ENCODE data around the gene SPOCK3.
"Not testable (repeated sequence)": the region's sequence is repeated elsewhere in the genome, so short reads cannot be mapped to it uniquely, and the experiment has no call there.

SPOCK3 gene

DNA sequence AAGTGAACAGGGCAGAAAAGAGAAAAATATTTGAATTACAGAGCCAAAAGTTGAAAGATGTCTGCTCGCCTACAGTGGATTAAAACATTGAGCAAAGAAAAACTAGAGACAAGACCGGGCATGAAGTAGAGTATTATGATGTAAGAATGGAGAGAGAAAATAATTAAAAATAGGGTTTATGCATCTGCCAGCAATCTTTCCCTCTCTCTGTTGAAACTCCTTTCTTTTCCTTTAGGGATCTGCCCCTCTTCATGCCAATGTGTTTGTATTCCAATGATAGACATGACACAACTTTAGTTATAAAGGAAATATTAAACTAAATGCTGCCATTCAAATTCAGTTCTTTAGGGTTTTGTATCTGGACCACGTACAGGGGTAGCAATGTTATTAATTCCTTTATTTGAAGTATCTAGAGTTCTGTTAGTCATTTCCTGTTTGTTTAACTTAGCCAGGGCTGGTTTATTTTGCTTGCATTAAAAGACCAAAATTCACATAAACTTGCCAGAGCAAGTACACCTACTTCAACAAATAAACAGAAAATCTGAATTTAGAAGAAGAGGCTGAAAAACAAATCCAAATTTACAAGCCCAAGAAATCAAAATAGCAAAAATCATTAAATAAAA is 202.6 kb downstream of the SPOCK3 start:
- DNase-seq = no peak

DNA sequence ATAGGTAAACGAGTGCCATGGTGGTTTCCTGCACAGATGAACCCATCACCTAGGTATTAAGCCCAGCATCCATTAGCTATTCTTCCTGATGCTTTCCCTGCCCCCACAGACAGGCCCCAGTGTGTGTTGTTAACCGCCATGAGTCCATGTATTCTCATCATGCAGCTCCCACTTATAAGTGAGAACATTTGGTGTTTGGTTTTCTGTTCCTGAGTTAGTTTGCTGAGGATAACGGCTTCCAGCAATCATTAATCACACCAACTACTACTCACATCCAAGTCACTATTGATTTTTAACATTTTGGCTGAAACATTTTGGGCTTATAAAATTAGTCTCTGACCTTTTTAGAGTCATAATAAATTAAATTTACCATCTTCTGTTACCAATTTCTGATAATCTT is 205.3 kb downstream of the SPOCK3 start:
- no peak for DNase-seq

DNA sequence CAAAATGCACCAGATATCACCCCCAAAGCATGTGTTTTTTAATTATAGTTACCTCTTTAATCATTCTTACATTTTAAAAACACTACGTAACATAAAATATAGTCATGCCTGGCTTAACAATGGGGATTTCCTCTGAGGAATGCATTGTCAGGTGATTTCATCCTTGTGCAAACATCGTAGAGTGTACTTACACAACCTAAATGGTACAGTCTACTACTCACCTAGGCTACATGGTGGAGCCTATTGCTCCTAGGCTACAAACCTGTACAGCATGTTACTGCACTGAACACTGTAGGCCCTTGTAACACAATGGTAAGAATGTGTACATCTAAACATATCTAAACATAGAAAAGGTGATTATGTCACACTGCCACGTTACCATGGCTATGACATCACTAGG is 208.6 kb downstream of the SPOCK3 start:
- no peak for DNase-seq

DNA sequence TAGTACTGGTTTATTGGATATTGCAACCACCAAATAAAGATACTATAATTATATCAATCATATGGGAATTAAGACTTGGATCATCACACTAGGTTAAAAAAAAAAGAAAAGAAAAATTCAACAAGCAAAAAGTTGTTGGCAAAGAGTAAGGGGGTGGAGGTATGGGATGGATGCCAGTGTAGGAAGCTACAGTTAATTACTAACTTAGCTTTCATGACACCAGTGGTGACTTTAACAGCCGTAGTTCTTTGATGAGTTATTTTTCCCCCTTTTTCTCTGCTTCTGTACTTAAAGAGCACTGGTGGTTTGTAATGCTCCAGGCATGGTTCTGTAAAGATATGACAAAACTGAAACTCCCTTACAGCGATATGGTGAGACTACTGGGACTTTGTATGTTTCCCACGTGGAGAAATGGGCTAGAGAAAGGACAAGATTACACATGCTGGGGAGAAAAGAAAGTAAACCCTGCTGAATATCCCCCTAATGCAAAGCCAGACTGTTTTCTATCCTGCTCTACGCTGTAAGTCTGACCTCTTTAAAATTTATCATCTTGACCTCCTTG is 210.8 kb downstream of the SPOCK3 start:
- DNase-seq = no peak

DNA sequence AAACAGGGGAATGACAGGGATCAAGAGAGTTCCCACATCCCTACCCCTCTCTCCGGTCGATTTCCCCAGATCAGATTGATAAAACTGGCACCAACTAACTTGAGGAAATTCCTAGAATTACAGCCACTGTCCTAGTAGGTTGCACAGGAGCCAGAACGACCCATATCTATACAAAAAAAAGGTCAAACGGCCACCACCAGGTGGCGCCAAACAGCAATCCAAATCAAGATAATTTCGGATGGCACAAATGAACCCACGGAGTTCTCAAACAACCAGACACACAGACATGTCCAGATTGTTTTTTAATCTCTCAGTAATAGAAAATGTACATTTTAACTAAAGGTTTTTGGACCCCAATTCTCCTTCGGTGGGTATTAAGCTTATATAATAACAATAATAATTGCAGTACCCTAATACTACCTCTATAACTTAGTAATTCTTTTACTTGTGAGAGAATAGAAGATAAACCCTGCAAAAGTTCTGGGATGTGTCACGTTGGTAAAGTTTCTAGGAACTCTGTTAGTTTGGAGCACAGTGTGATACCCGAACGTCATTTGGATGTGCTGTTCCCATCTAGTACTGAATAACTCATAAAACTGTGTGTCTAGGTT is 212.6 kb downstream of the SPOCK3 start:
- DNase-seq = peak; percentile 61

DNA sequence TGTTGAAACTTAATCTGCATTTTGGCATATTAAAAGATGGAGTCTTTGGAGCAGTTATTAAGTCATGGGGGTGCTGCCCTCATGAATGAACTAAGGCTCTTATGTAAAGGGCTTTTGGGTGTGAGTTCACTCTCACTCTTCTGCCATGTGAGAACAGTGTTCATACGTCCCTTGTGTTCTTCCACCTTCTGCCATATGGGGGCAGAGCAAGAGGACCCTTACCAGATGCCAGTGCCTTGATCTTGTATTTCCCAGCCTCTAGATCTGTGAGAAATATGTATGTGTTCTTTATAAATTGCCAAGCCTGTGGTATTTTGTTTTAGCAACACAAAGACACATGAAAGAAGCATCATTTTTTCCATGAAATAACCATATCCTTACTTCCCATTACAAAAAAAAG is 213.9 kb downstream of the SPOCK3 start:
- DNase-seq = no peak

DNA sequence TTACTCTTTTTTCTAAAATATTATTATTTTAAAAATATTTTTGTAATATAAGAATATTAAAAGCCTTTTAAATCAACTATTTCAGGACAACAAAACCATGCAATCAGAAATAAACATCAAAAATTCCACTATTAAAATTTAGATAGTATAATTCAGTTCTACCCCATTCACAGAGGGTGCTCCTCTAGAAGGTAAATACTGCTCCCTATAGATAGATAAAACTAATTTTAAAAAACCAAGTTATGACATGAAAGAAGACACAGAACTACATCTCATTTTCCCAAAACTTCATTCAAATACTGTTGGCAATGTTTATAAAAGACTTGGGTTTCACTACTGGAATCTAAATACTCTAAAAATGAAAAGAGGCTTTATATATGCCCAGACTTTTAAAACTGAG is 219.3 kb downstream of the SPOCK3 start:
- no peak for DNase-seq

DNA sequence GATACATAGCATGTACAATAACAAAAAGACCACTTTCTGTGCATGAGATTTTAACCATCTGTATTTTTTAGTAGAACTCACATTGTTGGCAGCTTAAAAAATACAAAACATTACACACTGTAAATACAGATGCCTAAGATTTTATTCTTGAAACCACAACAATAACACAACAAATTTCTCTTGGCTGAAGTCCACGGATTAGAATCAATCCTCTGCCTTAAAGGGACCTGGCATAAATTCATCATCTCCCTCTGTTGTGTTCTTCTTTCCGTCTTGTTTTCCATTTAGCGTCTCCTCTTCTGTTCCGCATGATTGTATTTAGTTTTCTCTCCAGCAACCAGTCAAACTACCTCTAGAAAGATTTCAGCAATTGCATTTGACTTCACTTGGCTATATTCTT is 231.0 kb downstream of the SPOCK3 start:
- DNase-seq = no peak

DNA sequence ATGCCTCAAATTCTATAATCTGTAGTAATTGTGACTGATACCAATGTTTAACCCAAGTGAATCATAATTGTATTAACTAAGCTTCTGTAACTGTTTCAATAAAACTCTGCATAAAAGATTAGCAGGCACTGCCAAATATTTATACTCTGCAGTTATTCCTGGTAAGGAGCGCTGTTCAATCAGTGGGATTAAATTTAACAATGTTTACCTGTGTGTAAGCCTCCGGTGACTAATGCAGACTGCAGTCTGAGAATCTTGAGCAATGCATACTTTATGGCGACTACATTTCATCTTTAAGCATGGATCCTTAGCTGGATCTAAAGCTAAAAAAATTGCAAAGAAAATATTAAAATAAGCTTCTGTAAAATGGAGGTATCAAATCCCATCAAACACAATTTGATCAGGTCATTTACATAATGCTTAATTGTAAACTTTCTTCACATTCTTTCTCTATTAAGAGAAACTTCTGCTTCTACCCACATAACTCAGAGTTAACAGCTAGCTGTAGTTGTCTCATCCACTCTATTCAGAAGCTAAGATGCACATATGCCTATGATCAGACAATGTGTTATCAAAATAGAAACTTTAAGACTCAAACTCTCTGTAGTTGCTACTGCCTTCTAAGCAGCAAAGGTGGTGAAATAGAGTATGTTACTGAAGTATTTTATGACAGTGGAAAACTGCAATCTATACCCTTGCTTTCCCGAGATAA is 234.0 kb downstream of the SPOCK3 start:
- DNase-seq = no peak

DNA sequence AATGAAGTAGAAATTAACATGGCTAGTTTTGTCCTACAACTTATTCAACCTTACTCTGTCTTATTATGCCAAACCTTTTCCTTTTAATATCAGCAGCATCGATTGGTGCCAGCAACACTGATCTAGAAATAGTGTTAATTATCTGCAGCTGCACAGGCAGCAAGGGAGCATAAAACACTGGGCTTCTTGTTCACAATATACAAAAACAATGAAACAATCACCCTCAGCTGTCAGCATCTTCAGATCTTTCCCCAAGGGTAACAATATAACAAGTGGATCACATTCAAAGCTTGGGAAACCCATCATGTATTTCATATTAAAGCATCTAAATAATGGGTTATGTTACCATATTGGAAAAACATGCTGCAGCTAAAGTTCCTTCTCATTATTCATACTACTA is 238.1 kb downstream of the SPOCK3 start:
- DNase-seq = no peak

DNA sequence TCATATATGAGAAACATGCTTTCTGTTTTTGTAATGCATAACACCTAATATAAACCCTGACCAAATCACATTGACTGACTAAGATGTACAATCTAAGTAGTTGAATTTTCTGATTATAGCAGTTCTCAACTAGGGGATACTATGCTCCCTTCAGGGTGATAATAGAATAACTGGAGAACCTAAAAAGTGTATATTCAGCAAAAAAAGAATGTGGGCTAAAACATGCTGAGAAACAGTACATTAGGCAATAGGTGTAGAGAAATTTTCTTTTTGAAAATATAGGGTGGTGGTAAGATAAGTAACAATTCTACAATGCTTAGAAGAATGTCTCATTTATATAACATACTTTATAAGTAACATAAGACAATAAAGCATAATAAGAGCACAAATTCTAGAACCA is 239.6 kb downstream of the SPOCK3 start:
- no peak for DNase-seq

DNA sequence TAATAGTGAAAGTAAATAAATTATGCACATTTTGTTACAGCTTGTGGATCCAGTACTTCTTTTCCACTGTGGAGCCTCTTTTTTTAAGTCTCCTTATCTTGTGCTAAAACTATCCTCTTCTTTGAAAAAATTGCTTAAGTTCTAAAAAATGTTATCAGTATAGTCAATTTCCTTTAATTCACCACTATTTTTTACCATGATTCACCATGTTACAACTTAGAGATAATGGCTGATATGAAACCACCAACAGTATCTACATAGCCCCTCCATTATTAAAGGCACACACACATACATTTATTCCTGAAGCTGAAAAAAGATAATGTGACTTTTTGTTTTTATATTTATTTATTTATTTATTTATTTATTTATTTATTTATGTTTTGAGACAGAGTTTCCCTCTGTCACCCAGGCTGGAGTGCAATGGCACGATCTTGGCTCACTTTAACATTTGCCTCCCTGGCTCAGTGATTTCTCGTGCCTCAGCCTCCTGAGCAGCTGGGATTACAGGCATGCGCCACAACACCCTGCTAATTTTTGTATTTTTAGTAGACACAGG is 243.2 kb downstream of the SPOCK3 start:
- no peak for DNase-seq

DNA sequence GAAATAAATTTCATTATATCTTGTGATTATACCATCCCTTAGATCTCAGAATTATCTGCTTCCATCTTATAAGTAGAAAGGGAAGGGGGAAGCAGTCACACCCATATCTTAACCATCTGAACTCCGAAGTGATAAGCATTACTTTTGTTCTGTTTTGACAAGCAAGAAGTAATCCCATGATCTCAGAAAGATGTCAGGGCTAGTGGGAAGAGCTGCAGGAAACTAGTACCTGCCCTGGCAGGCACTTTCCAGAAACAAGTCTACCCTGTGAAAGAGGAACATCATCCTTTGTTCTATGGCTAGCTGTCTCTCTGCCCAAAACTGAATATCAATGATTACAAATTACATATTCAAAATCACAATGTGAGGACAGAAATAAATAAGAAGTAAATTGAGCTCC is 244.4 kb downstream of the SPOCK3 start:
- DNase-seq = no peak

DNA sequence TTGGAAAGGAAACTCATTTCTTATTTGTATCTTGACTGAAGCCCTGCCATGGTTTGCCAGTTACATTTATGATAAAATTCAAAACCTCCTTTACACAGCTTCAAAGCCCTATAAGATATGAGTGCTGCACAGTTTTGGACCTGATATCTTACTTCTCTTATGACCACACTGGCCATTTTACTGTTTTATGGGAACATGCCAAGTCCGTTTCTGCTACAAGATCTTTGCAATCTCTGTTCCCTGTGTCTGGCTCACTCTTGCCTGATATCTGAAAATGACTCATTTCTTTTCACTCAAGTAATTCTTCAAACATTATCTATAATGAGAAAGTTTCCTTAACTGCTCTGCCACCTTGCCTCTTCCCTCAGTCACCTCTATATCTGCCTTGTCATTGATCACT is 247.3 kb downstream of the SPOCK3 start:
- no peak for DNase-seq

DNA sequence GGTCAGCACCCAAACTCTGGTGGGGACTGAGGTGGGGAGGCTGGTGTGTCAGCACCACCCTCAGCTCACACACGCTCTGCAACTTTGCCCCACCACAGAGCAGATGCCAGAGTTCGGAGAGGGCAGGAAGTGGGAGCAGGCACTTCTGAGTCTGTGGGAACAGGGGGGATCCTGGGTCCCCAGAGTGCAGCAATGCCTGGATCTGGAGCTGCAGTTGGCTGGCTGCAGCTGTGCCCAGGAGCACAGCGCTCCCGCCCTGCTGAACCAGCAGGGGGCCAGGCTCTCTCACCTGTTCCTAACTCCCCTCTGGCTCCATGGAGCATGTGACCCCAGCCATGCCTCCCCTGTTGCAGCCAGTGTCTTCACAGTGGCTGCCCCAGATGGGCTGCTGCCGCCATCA is 252.4 kb downstream of the SPOCK3 start:
- no peak for DNase-seq

DNA sequence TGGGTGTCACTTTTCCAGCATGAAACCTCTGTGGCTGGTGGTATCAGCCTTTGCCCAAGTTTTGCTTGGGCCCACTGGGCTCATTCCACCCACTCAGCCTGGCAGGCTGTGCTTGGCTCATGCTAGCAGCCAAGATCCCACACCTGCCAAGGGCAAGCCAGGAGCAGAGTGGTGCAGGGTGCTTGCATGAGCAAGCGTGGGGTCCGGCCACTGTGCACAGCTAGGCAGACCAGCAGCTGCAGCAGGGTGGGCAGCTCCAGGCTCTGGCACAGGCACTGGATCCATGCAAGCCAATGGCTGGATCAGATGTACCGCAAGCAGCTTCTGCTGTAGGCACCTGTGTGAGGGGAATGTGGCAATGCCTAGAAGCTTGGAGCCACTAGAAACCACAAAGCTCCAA is 253.9 kb downstream of the SPOCK3 start:
- no peak for DNase-seq

DNA sequence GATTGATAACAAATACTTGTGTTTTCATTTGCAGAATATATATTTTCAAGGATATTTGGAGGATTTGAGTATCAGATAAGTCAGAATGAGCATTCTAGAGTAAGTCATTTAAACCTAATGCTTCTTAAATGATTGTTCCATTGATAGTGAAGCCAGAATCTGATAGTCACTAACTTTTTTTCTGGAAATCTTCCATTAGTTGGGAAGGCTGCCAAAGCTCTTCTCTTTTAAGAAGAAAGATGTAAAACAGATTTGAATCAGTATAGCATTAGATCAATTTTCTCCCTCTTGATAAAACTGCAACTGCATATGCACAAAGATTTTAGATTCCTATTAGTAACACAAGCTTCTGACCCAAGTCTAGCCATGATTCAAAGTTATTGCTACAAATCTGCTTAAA is 256.7 kb downstream of the SPOCK3 start:
- no peak for DNase-seq

DNA sequence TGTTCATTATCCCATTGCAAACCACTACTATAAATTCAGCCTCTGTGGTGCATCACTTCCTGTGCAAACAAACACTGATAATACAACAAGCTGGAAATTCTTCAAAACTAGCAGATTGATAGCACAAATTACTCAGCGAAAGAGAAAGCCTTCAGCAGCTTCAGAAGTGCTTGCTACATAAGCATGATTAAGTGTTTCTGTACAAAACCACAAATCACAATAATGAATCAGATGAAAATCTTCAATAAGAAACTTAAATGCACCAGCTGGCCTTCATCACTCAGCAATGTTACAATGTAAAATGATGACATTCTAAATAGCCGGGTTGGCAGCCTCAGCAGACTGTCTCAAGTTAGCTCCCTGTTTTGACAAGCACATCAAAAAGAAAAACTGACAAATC is 262.2 kb downstream of the SPOCK3 start:
- no peak for DNase-seq

DNA sequence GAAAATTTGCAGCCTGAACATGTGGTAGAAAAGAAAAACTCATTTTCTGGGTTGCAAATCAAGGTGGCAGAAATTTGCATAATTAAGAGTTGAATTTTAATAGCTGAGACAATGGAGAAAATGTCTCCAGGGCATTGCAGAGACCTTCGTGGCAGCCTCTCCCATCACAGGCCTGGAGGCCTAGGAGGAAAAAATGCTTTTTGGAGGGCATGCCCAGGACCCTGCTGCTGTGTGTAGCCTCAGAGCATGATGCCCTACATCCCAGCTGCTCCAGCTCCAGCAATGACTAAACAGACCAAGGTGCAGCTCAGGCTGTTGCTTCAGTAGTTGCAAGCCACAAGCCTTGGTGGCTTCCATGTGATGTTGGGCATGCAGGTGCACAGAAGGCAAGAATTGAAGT is 266.1 kb downstream of the SPOCK3 start:
- DNase-seq = not testable (repeated sequence)

DNA sequence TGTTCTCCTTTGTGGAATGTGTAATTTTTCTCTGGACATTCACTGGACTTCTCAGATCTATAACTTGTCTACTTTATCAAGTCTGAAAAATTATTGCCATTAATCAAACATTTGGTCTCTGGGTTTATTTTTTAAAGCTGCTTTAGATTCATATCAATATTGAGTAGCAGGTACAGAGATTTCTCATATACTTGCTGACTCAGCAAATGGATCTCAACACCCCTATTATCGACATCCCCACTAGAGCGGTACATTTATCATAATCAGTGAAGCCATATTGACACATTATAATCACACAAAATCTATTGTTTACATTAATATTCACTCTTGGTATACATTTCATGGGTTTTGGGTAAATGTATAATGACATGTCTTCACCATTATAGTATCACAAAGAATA is 268.7 kb downstream of the SPOCK3 start:
- DNase-seq = no peak

DNA sequence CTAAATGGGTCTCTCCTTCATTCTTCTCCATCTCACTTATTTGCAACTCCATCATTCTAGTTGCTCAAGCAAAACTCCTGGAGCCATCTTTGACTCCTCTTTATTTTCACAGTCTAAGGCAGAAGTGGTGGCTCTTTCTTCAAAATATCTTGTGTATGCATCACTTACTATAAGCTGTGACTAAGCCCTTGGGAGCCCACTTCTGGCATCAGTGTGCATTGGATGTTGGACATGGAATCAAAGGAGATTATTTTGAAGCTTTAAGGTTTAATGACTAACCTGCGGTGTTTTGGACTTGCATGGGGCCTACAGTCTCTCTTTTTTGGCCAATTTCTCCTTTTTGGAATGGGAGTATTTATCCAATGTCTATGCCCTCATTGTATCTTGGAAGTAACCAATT is 276.8 kb downstream of the SPOCK3 start:
- no peak for DNase-seq

DNA sequence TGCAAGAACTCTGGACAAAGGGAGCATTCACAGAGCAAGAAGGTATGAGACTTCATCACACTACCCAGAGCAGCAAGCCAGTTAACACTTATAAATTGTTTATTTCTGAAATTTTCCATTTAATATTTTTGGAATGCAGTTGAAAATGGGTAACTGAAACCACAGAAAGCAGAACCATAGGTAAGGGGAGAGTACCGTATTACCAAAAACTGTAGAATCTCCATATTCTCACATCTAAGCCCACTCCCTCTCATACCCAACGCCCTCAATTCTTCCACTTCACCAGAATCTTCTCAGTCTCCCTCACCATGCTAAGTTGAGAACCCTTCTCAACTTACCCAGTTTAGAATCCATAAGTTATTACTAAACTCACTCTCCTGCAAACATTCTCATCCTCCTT is 277.8 kb downstream of the SPOCK3 start:
- no peak for DNase-seq

DNA sequence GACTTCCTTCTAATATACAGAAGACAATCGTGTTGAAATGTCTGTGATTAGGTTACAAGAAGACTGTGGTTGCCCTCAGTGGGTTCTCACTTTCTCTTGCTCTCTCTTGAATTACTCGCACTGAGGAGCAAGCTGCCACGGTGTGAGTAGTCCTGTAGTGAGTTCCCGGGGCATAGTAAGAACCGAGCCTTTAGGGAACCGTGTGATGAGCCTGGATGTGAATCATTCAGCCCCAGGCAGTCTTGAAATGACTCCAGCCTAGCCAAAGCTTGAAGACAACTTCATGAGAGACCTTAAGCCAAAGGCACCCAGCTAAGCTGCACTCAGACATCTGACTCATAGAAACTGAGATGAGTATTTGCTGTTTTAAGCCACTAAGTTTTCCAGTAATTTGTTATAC is 292.7 kb downstream of the SPOCK3 start:
- no peak for DNase-seq

DNA sequence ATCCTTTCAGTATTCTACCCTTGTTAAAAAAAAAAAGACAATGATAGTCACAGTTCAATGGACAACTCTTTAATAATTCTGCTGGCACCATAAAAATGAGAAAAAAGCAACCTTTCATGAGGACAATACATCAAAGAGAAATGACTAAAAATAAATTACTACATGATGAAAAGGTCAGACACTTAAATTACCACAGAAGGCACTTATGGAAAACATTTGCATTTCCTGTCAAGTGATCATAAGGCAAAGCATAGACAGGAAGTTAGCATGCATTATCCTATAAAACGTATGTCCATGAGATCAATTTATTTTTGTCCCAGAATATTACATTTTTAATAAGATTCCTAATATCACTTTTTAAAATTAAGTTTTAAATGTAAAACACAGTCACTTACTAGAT is 303.8 kb downstream of the SPOCK3 start:
- DNase-seq = no peak
